DND-41 (cell line): ENCODE results near the gene FXYD4.
"Not testable (repeated sequence)": the region's sequence is repeated elsewhere in the genome, so short reads cannot be mapped to it uniquely, and the experiment has no call there.

ENCODE experiments used
- ATAC-seq: fragments of 200-7000 bp; cut with Tn5 transposase; 3 replicates; pipeline ENCODE4 v1.9.1; 2021; ENCODE audit warnings: low read depth; ENCODE audit not compliant: insufficient read depth
- DNase-seq: peaks from one replicate; pipeline ENCODE4 v3.0.0-alpha.2; 2020
- H2AFZ ChIP-seq: 2 replicates; pipeline ENCODE4 v1.6.0; 2012; ENCODE audit warnings: low read depth, low read length
- H3K27ac ChIP-seq: 2 replicates; pipeline ENCODE4 v1.5.1; 2012; ENCODE audit warnings: low read length, inconsistent platforms
- H3K27me3 ChIP-seq: fragments of 200-600 bp; sonication (generic); 2 replicates; pipeline ENCODE4 v1.6.0; 2012; ENCODE audit warnings: low read length, mild to moderate bottlenecking, inconsistent platforms; ENCODE audit not compliant: insufficient read depth, poor library complexity
- H3K36me3 ChIP-seq: 2 replicates; pipeline ENCODE4 v1.5.1; 2012; ENCODE audit warnings: low read length, inconsistent platforms; ENCODE audit not compliant: insufficient read depth
- H3K4me1 ChIP-seq: 2 replicates; pipeline ENCODE4 v1.5.1; 2012; ENCODE audit warnings: mild to moderate bottlenecking, low read length; ENCODE audit not compliant: insufficient read depth
- H3K4me2 ChIP-seq: 2 replicates; pipeline ENCODE4 v1.6.0; 2012; ENCODE audit warnings: mild to moderate bottlenecking, moderate library complexity, low read length, inconsistent platforms; ENCODE audit not compliant: insufficient read depth
- H3K4me3 ChIP-seq, 2 experiments: fragments of 200-600 bp in 1 of 2; shearing (Covaris generic) in 1 of 2; 2 replicates each; pipeline ENCODE4 v1.5.1; 2012 to 2016; ENCODE audit warnings: inconsistent platforms in 2 of 2, low read length in 2 of 2, mild to moderate bottlenecking in 2 of 2, low read depth in 1 of 2, moderate library complexity in 1 of 2
- H3K79me2 ChIP-seq: 2 replicates; pipeline ENCODE4 v1.6.0; 2012; ENCODE audit warnings: low read length, inconsistent platforms; ENCODE audit not compliant: insufficient read depth
- H3K9ac ChIP-seq: 2 replicates; pipeline ENCODE4 v1.6.0; 2012; ENCODE audit warnings: low read depth, mild to moderate bottlenecking, inconsistent platforms, low read length, moderate library complexity
- H3K9me3 ChIP-seq: 2 replicates; pipeline ENCODE4 v1.5.1; 2012; ENCODE audit warnings: low read length, moderate library complexity, mild to moderate bottlenecking, inconsistent platforms; ENCODE audit not compliant: insufficient read depth, severe bottlenecking
- H4K20me1 ChIP-seq: 2 replicates; pipeline ENCODE4 v1.6.0; 2012; ENCODE audit warnings: low read length; ENCODE audit not compliant: insufficient read depth
- EZH2 ChIP-seq: IDR thresholded peaks from 3 replicates; pipeline ENCODE4 v1.6.1; 2012; ENCODE audit warnings: borderline replicate concordance, low read depth, mild to moderate bottlenecking, moderate library complexity, low read length, inconsistent platforms; ENCODE audit not compliant: severe bottlenecking
- TF ChIP-seq, protein P1 (sequence below): IDR thresholded peaks from 2 replicates; pipeline ENCODE4 v1.5.1; 2012; ENCODE audit warnings: borderline replicate concordance, low read length, moderate library complexity, mild to moderate bottlenecking; ENCODE audit not compliant: poor library complexity, severe bottlenecking; ENCODE audit errors: extremely low read depth

FXYD4 gene

DNA sequence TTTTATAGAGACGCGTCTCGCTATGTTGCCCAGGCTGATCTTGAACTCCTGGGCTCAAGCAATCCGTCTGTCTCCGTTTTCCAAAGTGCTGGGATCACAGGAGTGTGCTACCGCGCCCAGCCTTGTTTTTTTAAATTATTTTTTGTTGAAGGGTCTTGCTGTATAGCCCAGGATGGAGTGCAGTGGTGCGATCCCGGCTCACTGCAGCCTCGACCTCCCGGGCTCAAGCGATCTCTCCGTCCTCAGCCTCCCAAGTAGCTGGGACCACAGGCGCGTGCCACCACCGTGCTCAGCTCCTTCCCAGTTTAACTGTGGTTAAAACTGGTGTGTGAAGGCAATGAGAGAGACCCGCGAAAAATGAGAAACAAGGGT, 48.5 kb downstream of the FXYD4 start:
- H3K27ac ChIP-seq, result peak overlapping the region; percentile 92
- peak overlapping the region; percentile 75 for H2AFZ ChIP-seq
- no peaks in the 10 kb centered on the region for H3K79me2 ChIP-seq
- no peak for DNase-seq
- peaks cover 52% of the 10 kb centered on the region for H3K4me1 ChIP-seq
- H4K20me1 ChIP-seq, result no peaks in the 10 kb centered on the region
- H3K4me2 ChIP-seq, result peak overlapping the region; percentile 84
- H3K27me3 ChIP-seq, result no peaks in the 10 kb centered on the region
- no peaks in the 10 kb centered on the region for H3K9me3 ChIP-seq
- no peaks in the 10 kb centered on the region for H3K36me3 ChIP-seq
- H3K4me3 ChIP-seq, result peak overlapping the region; percentile 6 to 61; a peak in 3 of 4 replicates
- peak overlapping the region; percentile 81 for H3K9ac ChIP-seq
- ATAC-seq, result no peak
- TF ChIP-seq, protein P1, sequence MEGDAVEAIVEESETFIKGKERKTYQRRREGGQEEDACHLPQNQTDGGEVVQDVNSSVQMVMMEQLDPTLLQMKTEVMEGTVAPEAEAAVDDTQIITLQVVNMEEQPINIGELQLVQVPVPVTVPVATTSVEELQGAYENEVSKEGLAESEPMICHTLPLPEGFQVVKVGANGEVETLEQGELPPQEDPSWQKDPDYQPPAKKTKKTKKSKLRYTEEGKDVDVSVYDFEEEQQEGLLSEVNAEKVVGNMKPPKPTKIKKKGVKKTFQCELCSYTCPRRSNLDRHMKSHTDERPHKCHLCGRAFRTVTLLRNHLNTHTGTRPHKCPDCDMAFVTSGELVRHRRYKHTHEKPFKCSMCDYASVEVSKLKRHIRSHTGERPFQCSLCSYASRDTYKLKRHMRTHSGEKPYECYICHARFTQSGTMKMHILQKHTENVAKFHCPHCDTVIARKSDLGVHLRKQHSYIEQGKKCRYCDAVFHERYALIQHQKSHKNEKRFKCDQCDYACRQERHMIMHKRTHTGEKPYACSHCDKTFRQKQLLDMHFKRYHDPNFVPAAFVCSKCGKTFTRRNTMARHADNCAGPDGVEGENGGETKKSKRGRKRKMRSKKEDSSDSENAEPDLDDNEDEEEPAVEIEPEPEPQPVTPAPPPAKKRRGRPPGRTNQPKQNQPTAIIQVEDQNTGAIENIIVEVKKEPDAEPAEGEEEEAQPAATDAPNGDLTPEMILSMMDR, result no peak
- TF ChIP-seq EZH2, result no peak

DNA sequence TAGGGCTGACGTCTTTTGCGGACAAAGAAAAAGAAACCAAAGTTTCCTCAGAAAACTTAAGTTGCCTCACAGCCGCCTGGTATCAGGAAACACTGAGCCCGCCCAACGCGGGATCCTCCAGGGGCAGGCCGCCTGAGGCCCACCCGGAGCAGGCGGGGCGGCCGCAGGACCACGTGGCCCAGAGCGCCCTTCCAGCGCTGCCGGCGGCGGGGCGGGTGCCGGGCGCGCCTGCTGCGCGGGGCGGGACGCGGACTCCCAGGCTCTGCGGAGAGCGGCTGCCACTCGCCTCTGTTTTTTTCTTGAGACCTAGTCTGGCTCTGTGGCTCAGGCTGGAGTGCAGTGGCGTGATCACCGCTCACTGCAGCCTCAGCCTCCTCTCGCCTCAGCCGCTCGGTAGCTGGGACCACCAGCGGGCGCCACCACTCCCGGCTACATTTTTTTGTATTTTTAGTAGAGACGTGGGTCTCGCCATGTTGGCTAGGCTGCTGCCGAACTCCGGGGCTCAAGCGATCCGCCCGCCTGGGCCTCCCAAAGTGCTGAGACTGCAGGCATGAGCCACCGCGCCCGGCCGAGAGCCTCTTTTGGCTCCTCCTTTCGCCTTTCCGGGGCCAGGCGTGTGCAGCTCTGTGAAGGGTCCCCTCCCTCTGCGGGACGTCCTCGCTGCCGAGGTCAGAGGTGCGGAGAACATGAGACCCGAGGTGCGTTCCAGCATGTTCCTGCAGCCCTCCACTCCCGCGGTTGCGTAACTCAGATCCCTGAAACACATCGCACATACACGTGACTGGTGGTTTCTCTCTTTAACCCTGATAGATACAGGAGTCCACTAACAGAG, 49.1 kb downstream of the FXYD4 start:
- peak overlapping the region; percentile 75 for H2AFZ ChIP-seq
- no peaks in the 10 kb centered on the region for H3K79me2 ChIP-seq
- no peaks in the 10 kb centered on the region for H3K9me3 ChIP-seq
- H3K9ac ChIP-seq, result peak overlapping the region; percentile 81
- no peaks in the 10 kb centered on the region for H4K20me1 ChIP-seq
- peak; percentile 89 for ATAC-seq
- peak overlapping the region; percentile 92 for H3K27ac ChIP-seq
- H3K36me3 ChIP-seq, result no peaks in the 10 kb centered on the region
- H3K27me3 ChIP-seq, result no peaks in the 10 kb centered on the region
- peak overlapping the region; percentile 21 to 61; a peak in 3 of 4 replicates for H3K4me3 ChIP-seq
- peak overlapping the region; percentile 84 for H3K4me2 ChIP-seq
- TF ChIP-seq, protein P1, result peak; percentile 47
- no peak for TF ChIP-seq EZH2
- DNase-seq, result peak; percentile 91
- peaks cover 52% of the 10 kb centered on the region for H3K4me1 ChIP-seq

DNA sequence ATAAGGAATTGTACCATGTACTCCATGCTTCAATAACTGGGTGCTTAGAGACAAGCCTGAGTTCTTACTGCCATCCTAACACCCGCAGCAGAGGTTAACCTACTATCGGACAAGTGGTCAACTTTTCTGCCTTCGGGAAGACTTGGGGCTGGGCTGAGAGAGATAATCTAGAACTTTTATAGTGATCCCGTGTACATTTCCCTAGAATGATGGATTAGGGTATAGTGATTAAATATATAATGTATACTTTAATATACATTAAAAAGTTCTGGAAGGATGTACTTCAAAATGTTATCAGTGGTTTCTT, 49.7 kb downstream of the FXYD4 start:
- Histone ChIP-seq H4K20me1 (no peaks in the 10 kb centered on the region), H3K79me2 (no peaks in the 10 kb centered on the region), H3K36me3 (no peaks in the 10 kb centered on the region), H3K4me1 (peaks cover 50% of the 10 kb centered on the region), H2AFZ (peak overlapping the region; percentile 75), H3K4me3 (peak overlapping the region; percentile 21 to 61; a peak in 3 of 4 replicates), H3K27ac (peak overlapping the region; percentile 92), H3K27me3 (no peaks in the 10 kb centered on the region), H3K9ac (peak overlapping the region; percentile 81), H3K9me3 (no peaks in the 10 kb centered on the region), H3K4me2 (peak overlapping the region; percentile 84)
- DNase-seq (no peak), ATAC-seq (no peak)
- TF ChIP-seq EZH2, result no peak

DNA sequence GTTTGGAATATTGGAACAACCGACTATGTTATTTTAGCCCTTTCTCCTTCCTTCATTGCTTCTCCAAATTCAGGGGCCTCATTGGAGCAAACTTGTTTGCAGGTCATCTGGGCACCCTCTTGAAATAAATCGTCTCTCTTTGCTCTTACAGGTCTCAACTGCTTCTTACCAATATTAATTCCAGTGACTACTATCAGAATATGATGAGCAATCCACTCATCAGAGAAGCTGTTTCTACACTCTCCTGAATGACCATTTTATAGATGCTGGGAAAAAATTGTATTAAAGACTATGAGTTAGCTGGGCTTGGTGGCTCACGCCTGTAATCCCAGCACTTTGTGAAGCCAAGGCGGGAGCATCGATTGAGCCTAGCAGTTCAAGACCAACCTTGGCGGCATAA, 50.1 kb downstream of the FXYD4 start:
- Histone ChIP-seq H3K4me2 (peak overlapping the region; percentile 84), H3K79me2 (no peaks in the 10 kb centered on the region), H3K27ac (no peak overlapping the region; the same call in 1 of the 2 replicates), H3K4me3 (peak overlapping the region in 1 of 2 experiments; percentile 61; a peak in 1 of 4 replicates), H3K9ac (peak overlapping the region; percentile 81), H3K27me3 (no peaks in the 10 kb centered on the region), H3K4me1 (peaks cover 46% of the 10 kb centered on the region), H4K20me1 (no peaks in the 10 kb centered on the region), H2AFZ (no peak overlapping the region), H3K9me3 (no peaks in the 10 kb centered on the region), H3K36me3 (no peaks in the 10 kb centered on the region)
- TF ChIP-seq, protein P1, result no peak
- TF ChIP-seq EZH2, result no peak
- DNase-seq, result no peak
- no peak for ATAC-seq

DNA sequence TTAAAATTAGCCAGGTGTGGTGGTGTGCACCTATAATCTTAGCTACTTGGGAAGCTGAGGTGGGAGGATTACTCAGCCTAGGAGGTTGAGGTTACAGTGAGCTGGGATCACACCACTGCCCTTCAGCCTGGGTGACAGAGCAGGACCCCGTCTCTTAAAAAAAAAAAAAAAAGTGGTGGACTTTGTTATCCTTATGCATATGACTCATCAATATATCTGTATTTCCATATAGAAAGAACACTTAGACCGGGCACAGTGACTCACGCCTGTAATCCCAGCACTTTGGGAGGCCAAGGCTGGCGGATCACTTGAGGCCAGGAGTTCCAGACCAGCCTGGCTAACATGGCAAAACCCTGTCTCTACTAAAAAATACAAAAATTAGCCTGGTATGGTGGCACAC, 50.5 kb downstream of the FXYD4 start:
- ATAC-seq, H3K36me3 ChIP-seq, H4K20me1 ChIP-seq, DNase-seq, H3K4me2 ChIP-seq, H2AFZ ChIP-seq, H3K79me2 ChIP-seq, H3K27ac ChIP-seq, H3K9ac ChIP-seq, H3K27me3 ChIP-seq, H3K9me3 ChIP-seq: not testable (repeated sequence)
- 0 out of 4 replicates have a peak overlapping the region, but pooled peaks of 1 of the 2 experiments have one; percentile 61 for H3K4me3 ChIP-seq
- peaks cover 45% of the 10 kb centered on the region for H3K4me1 ChIP-seq
